H9 (cell line): ENCODE results near the gene TAOK3. TPM values are rescaled to one million over a fixed set of nuclear protein-coding genes. Genes with fewer than 3 reads are reported as not detected.

Experiments
- DNase-seq: peaks from one replicate; pipeline ENCODE4 v3.0.0-alpha.2; 2017
- H2AFZ ChIP-seq: one replicate; pipeline ENCODE4 v1.6.1; 2013; ENCODE audit warnings: mild to moderate bottlenecking, low read length, control low read depth, moderate library complexity
- H2AK5ac ChIP-seq: 2 replicates; pipeline ENCODE4 v1.6.1; 2013; ENCODE audit warnings: low read length, control low read depth, mixed read lengths; ENCODE audit not compliant: insufficient read length
- H2BK120ac ChIP-seq: one replicate; pipeline ENCODE4 v1.6.1; 2013; ENCODE audit warnings: low read depth, mild to moderate bottlenecking, low read length, control low read depth, inconsistent platforms; ENCODE audit not compliant: poor library complexity, severe bottlenecking
- H2BK12ac ChIP-seq: 2 replicates; pipeline ENCODE4 v1.6.1; 2013; ENCODE audit warnings: low read length, control low read depth, mixed read lengths, low read depth; ENCODE audit not compliant: insufficient read length
- H2BK15ac ChIP-seq: 2 replicates; pipeline ENCODE4 v1.6.1; 2013; ENCODE audit warnings: low read depth, low read length, control low read depth
- H2BK20ac ChIP-seq: one replicate; pipeline ENCODE4 v1.6.1; 2013; ENCODE audit warnings: low read depth, mild to moderate bottlenecking, low read length, control low read depth, inconsistent platforms; ENCODE audit not compliant: poor library complexity, severe bottlenecking
- H2BK5ac ChIP-seq: 2 replicates; pipeline ENCODE4 v1.6.1; 2013; ENCODE audit warnings: low read length, control low read depth, mixed read lengths; ENCODE audit not compliant: insufficient read length
- H3K14ac ChIP-seq: 2 replicates; pipeline ENCODE4 v1.6.1; 2013; ENCODE audit warnings: low read length, control low read depth; ENCODE audit not compliant: insufficient read depth
- H3K18ac ChIP-seq: 2 replicates; pipeline ENCODE4 v1.6.1; 2013; ENCODE audit warnings: low read depth, mild to moderate bottlenecking, mixed read lengths, low read length, control low read depth; ENCODE audit not compliant: insufficient read length
- H3K23ac ChIP-seq: 2 replicates; pipeline ENCODE4 v1.6.1; 2013; ENCODE audit warnings: low read length, control low read depth, mixed read lengths, low read depth; ENCODE audit not compliant: insufficient read length
- H3K23me2 ChIP-seq: 2 replicates; pipeline ENCODE4 v1.6.1; 2013; ENCODE audit warnings: low read depth, mild to moderate bottlenecking, mixed read lengths, low read length, control low read depth; ENCODE audit not compliant: insufficient read length, poor library complexity, severe bottlenecking
- H3K27ac ChIP-seq: 2 replicates; pipeline ENCODE4 v1.5.1; 2013; ENCODE audit warnings: low read length, control low read depth, mixed read lengths, low read depth; ENCODE audit not compliant: insufficient read length
- H3K27me3 ChIP-seq: 2 replicates; pipeline ENCODE4 v1.6.1; 2013; ENCODE audit warnings: low read length, control low read depth, inconsistent platforms; ENCODE audit not compliant: insufficient read depth
- H3K4ac ChIP-seq: 2 replicates; pipeline ENCODE4 v1.6.1; 2013; ENCODE audit warnings: low read depth, mild to moderate bottlenecking, control low read depth, inconsistent platforms, low read length, moderate library complexity
- H3K4me1 ChIP-seq: 2 replicates; pipeline ENCODE4 v1.6.1; 2013; ENCODE audit warnings: low read length, control low read depth, inconsistent platforms; ENCODE audit not compliant: insufficient read depth
- H3K4me2 ChIP-seq: 2 replicates; pipeline ENCODE4 v1.6.1; 2013; ENCODE audit warnings: low read length, control low read depth, mixed read lengths; ENCODE audit not compliant: insufficient read length, insufficient read depth
- H3K56ac ChIP-seq: 2 replicates; pipeline ENCODE4 v1.6.1; 2013; ENCODE audit warnings: low read depth, mild to moderate bottlenecking, mixed read lengths, low read length, control low read depth; ENCODE audit not compliant: insufficient read length
- H3K79me1 ChIP-seq: 2 replicates; pipeline ENCODE4 v1.6.1; 2013; ENCODE audit warnings: low read depth, mild to moderate bottlenecking, moderate library complexity, low read length, control low read depth, inconsistent platforms; ENCODE audit not compliant: insufficient read depth, poor library complexity, severe bottlenecking
- H3K79me2 ChIP-seq: 2 replicates; pipeline ENCODE4 v1.6.1; 2013; ENCODE audit warnings: low read length, control low read depth, inconsistent platforms; ENCODE audit not compliant: insufficient read depth
- H3K9ac ChIP-seq: 2 replicates; pipeline ENCODE4 v1.6.1; 2013; ENCODE audit warnings: low read length, control low read depth, mixed read lengths; ENCODE audit not compliant: insufficient read length; ENCODE audit errors: extremely low read depth
- H3K9me3 ChIP-seq: one replicate; pipeline ENCODE4 v1.6.1; 2013; ENCODE audit warnings: low read depth, low read length, inconsistent platforms; ENCODE audit not compliant: control insufficient read depth
- H3T11ph ChIP-seq: one replicate; pipeline ENCODE4 v1.6.1; 2013; ENCODE audit warnings: mild to moderate bottlenecking, low read length, control low read depth, inconsistent platforms
- H4K20me1 ChIP-seq: one replicate; pipeline ENCODE4 v1.6.1; 2013; ENCODE audit not compliant: control insufficient read depth, insufficient read length, insufficient read depth
- H4K5ac ChIP-seq: 2 replicates; pipeline ENCODE4 v1.6.1; 2013; ENCODE audit warnings: low read depth, mild to moderate bottlenecking, mixed read lengths, low read length, control low read depth; ENCODE audit not compliant: insufficient read length
- H4K8ac ChIP-seq: replicated peaks from 2 replicates; pipeline ENCODE4 v1.6.1; 2013; ENCODE audit warnings: low read length, control low read depth, mixed read lengths, low read depth; ENCODE audit not compliant: insufficient read length
- H4K91ac ChIP-seq: 2 replicates; pipeline ENCODE4 v1.6.1; 2013; ENCODE audit warnings: low read depth, mild to moderate bottlenecking, moderate library complexity, mixed read lengths, low read length, control low read depth; ENCODE audit not compliant: insufficient read length
- H3K27ac Mint-ChIP-seq, 3 experiments: 2 replicates in 2 of 3; 3 replicates in 1 of 3; pipeline ENCODE4 v1.8.0; 2020 to 2021; ENCODE audit warnings: mixed read lengths in 3 of 3, mild to moderate bottlenecking in 1 of 3, moderate library complexity in 1 of 3
- H3K27me3 Mint-ChIP-seq: 2 replicates; pipeline ENCODE4 v1.8.0; 2021; ENCODE audit warnings: low read depth, mild to moderate bottlenecking, moderate library complexity, mixed read lengths
- H3K36me3 Mint-ChIP-seq, 3 experiments: 2 replicates in 2 of 3; 3 replicates in 1 of 3; pipeline ENCODE4 v1.8.0; 2020 to 2021; ENCODE audit warnings: low read depth in 3 of 3, mixed read lengths in 3 of 3; ENCODE audit not compliant: insufficient read depth in 1 of 3
- H3K4me1 Mint-ChIP-seq, 2 experiments: 2 replicates each; pipeline ENCODE4 v1.8.0; 2020; ENCODE audit warnings: mixed read lengths in 2 of 2
- H3K4me3 Mint-ChIP-seq, 2 experiments: 2 replicates in 1 of 2; 3 replicates in 1 of 2; pipeline ENCODE4 v1.8.0; 2020 to 2021; ENCODE audit warnings: mild to moderate bottlenecking in 2 of 2, mixed read lengths in 2 of 2, moderate library complexity in 1 of 2
- H3K9me3 Mint-ChIP-seq, 2 experiments: 2 replicates in 1 of 2; 3 replicates in 1 of 2; pipeline ENCODE4 v1.8.0; 2020; ENCODE audit warnings: mild to moderate bottlenecking in 2 of 2, mixed read lengths in 2 of 2, moderate library complexity in 1 of 2
- CTCF ChIP-seq: fragments of 200-600 bp; sonication (generic); conservative IDR thresholded peaks from 3 replicates; pipeline ENCODE4 v1.8.0; 2021; ENCODE audit warnings: antibody characterized with exemption, mild to moderate bottlenecking
- WGBS: extraction: QIAGEN DNeasy Blood & Tissue Kit; methylation state at CpG from one replicate; pipeline ENCODE4 v1.1.7; 2013; ENCODE audit warnings: missing lambda C conversion rate, low lambda C conversion rate, mixed read lengths; ENCODE audit not compliant: insufficient read length; ENCODE audit errors: extremely low coverage; 5-methylcytosine and 5-hydroxymethylcytosine counted together
- total RNA-seq: library from RNA; stranded (reverse); gene quantifications from 2 replicates; pipeline ENCODE4 v1.2.1, GENCODE V29; 2021

TAOK3 gene
- total RNA-seq, 1 experiment from 2014 or later, result 5.2 TPM

GRCh38 chr12:118359541-118359915 lies 13.2 kb downstream of the TAOK3 start:
- Histone ChIP-seq H2BK120ac (no peak overlapping the region), H3K4ac (no peak overlapping the region), H3K27me3 (no peaks in the 10 kb centered on the region), H4K20me1 (no peaks in the 10 kb centered on the region), H2AFZ (no peak overlapping the region), H3K79me1 (no peaks in the 10 kb centered on the region), H3K23me2 (no peaks in the 10 kb centered on the region), H2BK15ac (no peak overlapping the region), H2BK5ac (no peak overlapping the region), H3K18ac (no peak overlapping the region), H3K27ac (no peak overlapping the region), H4K5ac (no peak overlapping the region), H4K8ac (no peak overlapping the region), H2AK5ac (no peak overlapping the region), H3K4me1 (no peaks in the 10 kb centered on the region; the same call in 1 of the 2 replicates), H2BK20ac (no peak overlapping the region), H2BK12ac (no peak overlapping the region), H3K9me3 (no peaks in the 10 kb centered on the region), H3K56ac (no peak overlapping the region), H4K91ac (no peak overlapping the region), H3K4me2 (no peak overlapping the region), H3K9ac (no peak overlapping the region), H3K79me2 (no peaks in the 10 kb centered on the region), H3K14ac (no peak overlapping the region), H3K23ac (no peak overlapping the region), H3T11ph (no peak overlapping the region)
- WGBS, result no CpG with 5 or more reads among the region's 4 CpGs
- no peak for DNase-seq
- H3K27ac Mint-ChIP-seq, result no peak overlapping the region
- 0 out of 2 replicates have a peak, but pooled peaks cover 1% of the 10 kb centered on the region for H3K27me3 Mint-ChIP-seq
- H3K4me1 Mint-ChIP-seq, result peaks cover 0 to 7% of the 10 kb centered on the region in 2 experiments; a peak in 1 of 4 replicates
- no peak for TF ChIP-seq CTCF
- H3K4me3 Mint-ChIP-seq, result no peak overlapping the region
- H3K9me3 Mint-ChIP-seq, result peaks cover 3 to 7% of the 10 kb centered on the region in 2 experiments; a peak in 3 of 5 replicates
- H3K36me3 Mint-ChIP-seq, result no peaks in the 10 kb centered on the region; a peak in 3 of 7 replicates
